Breast epithelium (tissue), 3 donors: ENCODE results near the gene RRAS.

Source experiments
- POLR2A ChIP-seq: fragments of 450-650 bp; IDR thresholded peaks from one replicate; pipeline ENCODE4 v1.6.1; 2016; ENCODE audit warnings: antibody characterized with exemption, mild to moderate bottlenecking, moderate library complexity
- POLR2AphosphoS5 ChIP-seq, 3 donors: sonication (generic); formaldehyde crosslinking; IDR thresholded peaks; one replicate each; pipeline ENCODE4 v1.6.1; 2017; ENCODE audit warnings: antibody characterized with exemption in 3 of 3
- TF ChIP-seq, protein P1 (sequence below), 3 donors: fragments of 450-650 bp; IDR thresholded peaks; one replicate each; pipeline ENCODE4 v1.5.1; 2016 to 2017; ENCODE audit warnings: antibody characterized with exemption in 3 of 3, mild to moderate bottlenecking in 3 of 3, moderate library complexity in 3 of 3

GRCh38 chr19:49683814-49684250 lies 43.9 kb upstream of the RRAS start:
- TF ChIP-seq, protein P1, sequence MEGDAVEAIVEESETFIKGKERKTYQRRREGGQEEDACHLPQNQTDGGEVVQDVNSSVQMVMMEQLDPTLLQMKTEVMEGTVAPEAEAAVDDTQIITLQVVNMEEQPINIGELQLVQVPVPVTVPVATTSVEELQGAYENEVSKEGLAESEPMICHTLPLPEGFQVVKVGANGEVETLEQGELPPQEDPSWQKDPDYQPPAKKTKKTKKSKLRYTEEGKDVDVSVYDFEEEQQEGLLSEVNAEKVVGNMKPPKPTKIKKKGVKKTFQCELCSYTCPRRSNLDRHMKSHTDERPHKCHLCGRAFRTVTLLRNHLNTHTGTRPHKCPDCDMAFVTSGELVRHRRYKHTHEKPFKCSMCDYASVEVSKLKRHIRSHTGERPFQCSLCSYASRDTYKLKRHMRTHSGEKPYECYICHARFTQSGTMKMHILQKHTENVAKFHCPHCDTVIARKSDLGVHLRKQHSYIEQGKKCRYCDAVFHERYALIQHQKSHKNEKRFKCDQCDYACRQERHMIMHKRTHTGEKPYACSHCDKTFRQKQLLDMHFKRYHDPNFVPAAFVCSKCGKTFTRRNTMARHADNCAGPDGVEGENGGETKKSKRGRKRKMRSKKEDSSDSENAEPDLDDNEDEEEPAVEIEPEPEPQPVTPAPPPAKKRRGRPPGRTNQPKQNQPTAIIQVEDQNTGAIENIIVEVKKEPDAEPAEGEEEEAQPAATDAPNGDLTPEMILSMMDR (IDR thresholded peaks at IDR 0.05), result no peak
- TF ChIP-seq POLR2A (no peak), POLR2AphosphoS5 (IDR thresholded peaks at IDR 0.05) (no peak)
